C1 segment of cervical spinal cord (tissue), 14 donors: ENCODE data around the gene IRF3.

Source experiments
- DNase-seq, 14 donors: peaks; one replicate each; lab custom pipeline; 2025; lab: John Stamatoyannopoulos, UW

The IRF3 gene

DNA sequence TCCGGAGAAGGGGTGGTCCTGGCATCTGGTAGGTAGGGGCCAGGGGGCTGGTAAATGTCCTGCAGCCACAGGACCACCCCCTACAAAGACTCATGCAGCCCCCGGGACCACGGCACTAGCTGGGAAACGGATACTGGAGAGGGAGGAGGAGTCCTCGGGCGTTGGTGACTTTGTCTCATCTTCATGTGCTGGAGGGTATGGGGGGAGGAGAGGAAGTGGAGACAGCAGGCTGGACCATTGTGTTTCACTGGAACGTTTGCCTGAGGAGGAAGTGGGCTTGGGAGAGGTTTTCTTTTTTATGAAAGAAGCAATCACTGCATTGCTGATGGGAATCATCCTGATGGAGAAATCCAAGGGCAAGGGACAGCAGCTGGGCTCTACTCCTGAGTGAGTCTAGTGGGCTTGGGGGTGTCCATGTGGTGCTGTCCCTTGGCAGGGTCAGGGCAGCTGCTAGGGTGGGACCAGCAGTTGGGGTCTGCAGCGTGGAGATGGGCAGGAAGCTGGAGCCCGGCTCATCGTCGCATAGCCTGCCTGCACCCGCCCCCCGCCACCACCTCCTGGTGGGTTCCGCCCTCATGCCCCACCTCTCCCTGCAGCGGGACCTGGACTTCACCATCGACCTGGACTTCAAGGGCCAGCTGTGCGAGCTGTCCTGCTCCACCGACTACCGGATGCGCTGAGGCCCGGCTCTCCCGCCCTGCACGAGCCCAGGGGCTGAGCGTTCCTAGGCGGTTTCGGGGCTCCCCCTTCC is 22.1 kb upstream of the IRF3 start:
- no peak for DNase-seq

DNA sequence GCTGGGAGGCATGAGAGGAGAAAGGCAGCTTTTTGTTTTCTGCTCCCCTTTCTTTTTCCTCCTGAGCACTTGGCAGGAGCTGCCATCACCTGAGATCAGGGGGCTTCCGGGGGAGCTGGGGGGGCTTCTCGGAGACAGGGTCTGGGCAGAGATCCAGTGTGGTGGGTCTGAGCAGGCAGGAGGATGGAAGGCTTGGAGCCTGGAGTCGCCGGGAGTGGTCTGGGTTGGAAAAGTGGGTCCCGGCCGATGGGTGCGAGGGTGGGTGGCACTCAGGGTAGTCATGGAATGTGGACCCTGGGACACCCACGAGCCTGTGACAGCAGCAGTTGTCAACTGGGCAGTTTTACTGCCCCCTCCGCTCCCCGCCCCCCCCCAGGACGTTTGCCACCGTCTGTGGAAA is 21.5 kb upstream of the IRF3 start:
- no peak for DNase-seq

DNA sequence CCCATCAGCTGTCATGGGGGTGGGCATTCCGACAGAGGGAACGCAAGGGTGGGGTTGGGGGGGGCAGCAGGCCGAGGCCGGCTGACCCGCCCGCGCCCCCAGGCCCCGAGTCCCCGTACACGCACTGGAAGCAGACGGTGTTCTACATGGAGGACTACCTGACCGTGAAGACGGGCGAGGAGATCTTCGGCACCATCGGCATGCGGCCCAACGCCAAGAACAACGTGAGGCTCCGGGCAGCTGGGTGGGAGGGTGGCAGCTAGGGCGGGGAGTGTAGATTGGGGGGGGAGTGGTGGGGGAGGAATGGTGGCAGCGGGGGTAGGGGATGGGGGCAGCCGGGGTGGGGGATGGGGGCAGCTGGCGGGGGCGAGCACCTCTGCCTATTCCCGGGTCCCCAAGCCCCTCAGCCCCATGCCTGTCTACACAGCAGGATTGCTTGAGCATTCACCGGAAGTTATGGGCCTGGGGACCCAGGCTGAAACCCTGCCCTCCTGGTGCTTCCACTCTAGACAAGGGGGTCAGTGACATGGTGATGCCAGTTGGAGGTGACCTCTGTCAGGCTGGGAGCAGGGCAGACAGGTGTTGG is 20.9 kb upstream of the IRF3 start:
- DNase-seq: no peak

DNA sequence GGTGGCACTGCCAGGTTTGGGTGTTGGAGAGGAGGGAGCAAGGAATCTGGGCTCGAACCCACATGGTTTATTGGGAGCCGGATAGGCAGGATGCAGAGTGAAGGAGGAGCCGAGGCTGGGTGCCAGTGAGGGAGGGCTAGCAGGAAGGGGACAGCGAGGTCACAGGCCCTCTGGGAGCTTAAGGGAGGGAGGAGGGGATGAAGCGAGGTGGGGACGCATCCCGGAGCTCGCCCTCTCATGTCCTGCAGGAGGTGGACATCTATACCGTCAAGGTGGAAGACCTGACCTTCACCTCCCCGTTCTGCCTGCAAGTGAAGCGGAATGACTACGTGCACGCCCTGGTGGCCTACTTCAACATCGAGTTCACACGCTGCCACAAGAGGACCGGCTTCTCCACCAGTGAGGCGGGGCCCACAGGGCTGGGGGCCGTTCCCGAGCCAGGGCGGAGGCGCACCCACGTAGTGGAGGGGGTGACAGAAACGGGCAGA is 20.2 kb upstream of the IRF3 start:
- DNase-seq: no peak

DNA sequence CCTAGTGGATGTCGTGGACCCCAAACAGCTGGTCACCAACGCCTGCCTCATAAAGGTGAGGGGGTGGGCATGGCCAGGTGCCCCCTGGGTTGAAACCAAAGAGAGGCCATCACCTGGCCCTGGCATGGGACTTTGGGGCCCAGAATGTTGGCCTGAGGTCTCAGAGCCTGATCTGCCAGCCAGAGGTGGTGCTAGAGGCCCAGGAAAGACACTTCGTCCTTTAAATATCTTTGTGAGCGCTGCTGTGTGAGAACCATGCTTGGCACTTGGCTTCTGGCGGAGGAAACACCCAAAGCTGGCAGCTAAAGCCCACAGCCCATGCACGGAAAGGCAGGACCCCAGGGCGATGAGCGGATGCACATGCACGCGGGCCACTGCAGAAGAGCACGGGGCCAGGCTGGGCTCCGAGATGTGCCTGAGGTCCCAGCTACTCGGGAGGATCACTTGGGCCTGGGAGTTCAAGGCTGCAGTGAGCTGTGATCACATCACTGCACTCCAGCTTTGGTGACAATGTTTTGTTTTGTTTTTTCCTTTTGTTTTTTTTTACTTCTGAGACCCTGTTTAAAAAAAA is 19.4 kb upstream of the IRF3 start:
- DNase-seq: no peak

DNA sequence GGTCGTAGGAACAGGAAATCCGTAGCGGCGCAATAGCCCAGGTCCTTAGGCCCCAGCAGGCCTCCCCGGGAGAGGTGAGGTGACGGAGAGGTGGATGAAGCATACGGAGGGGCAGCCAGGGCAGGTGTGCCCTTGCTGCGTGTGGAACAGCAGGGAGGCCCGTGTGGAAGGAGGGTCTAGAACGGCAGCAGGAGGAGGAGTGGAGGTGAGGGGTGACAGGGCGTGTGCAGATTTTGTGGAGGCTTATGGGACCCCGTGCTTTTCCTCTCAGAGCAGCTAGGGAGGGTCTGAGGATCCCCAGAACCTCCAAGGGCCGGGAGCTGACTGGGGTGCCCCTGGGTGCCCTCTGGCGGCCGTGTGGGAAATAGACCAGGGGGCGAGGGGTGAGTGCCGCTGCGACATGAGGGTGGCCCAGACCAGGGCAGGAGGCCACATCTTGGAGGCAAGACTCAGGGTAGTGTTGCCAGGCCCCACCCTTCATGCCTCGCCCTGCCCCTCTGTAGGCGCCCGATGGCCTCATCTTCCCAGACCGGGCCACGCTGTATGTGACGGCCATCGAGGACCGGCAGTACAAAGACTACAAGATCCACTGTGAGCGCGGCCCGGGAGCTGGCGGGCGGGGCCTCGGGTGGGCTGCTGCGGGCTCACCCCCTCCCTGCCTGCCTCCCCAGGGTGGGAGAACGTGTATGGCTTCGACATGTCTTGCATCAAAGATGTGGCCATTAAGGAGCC is 18.8 kb upstream of the IRF3 start:
- no peak for DNase-seq

DNA sequence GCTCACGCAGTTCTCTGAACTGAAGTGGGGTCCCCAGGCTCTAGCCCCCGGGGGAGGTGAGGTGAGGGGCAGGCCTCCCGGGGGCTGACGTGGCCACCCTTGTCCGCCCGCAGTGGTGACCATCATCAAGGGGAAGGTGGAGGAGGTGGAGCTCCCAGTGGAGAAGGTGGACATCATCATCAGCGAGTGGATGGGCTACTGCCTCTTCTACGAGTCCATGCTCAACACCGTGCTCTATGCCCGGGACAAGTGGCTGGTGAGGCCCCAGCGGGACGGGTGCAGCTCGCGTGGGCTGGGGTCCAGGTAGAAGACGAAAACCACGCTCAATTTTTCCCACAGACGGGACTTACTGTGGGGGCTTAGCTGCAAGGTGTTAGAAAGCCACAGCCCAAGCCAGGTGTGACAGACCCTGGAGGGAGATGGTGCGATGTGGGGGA is 18.2 kb upstream of the IRF3 start:
- DNase-seq: no peak

DNA sequence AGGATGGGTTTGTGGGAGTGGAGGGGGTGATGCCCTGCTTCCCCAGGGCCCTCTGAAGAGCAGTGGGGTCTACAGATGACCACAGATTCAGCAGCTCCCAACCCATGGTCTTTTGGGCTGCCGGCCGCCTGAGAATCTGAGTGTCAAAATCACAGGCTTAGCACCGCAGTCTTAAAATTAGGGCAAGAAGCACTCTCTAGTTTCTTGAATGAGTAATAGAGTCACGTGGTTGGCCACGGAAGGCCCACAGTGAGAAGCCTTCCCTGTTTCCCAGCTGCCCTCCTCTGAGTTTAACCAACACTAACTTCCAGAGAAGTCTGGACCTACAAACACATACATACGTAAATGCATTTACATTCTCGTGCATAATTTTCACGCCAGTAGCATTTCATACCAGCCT is 16.6 kb upstream of the IRF3 start:
- no peak for DNase-seq

DNA sequence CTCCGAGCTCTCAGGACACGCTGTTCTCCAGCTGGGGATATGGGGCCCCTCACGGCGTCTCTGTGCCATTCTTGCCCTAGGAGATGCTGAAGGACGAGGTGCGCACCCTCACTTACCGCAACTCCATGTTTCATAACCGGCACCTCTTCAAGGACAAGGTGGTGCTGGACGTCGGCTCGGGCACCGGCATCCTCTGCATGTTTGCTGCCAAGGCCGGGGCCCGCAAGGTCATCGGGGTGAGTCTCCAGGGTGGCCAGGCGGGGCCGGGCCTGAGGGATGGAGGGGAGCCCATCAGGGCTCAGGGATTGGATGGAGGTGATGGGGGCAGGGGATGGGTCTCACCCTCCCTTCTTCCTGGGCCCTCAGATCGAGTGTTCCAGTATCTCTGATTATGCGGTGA is 16.2 kb upstream of the IRF3 start:
- no peak for DNase-seq

DNA sequence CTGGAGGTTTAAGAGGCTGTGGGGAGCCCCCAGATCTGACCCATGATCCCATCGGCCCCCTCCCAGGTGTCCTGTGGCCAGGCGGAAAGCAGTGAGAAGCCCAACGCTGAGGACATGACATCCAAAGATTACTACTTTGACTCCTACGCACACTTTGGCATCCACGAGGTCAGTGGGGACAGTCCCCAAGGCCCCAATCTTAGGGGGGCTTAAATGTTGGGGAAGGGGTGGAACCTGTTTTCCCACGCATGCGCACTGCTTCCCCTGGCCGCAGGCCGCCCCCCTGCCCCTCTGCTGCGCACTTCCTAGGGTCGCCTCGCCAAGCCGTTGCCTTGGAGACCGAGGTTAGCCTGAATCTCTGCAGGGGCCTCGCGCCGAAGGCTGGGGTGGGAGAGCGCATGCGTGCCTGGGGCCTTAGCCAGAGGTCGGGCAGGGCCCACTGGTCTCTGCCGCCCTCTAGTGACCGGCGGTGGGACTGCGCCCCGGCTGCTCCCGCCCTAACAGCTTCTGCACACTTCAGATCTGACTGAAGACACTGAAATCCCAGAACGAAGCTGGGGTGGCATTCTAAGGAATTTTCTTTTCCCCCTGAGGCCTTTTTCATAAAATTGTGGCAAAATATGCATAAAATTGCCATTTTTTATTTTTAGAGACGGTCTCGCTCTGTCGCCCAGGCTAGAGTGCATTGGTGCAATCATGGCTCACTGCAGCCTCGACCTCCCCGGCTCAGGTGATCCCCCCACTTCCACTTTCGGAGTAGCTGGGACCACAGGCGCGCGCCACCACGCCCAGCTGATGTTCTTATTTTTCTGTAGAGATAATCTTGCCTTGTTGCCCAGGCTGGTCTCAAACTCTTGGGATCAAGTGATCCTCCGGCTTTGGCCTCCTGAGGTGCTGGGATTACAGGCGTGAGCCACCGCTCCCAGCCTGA is 15.0 kb upstream of the IRF3 start:
- peak in 13 of 14 donors; percentile 27 to 88 (median 76) for DNase-seq

DNA sequence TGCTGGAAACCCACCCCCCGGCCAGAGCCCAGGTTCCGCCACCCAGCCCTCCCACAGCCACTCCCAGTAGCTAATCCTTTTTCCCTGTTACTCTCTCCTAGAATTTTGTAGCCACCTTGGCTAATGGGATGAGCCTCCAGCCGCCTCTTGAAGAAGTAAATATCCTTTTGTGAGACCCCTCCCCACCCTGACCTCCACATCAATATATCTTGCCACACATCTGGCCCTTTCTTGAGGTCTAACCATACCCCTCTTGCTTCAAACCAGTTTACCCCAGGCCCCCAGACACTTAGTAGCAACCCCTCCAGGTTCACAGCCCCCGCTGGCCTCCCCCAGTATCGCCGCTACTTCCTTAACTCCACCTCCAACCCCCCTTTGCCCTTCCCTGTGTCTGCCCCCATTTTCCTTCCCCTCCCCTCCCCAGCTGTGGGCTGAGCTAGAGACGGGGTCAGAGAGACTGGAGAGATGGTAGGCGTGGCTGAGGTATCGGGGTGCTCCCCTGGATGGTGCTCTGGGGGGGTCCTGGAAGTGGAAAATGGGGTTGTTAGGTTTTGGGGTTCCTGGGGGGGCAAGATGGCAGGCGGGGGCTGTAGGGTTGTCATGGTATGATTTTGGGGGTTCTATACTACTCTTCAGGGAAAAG is 14.2 kb upstream of the IRF3 start:
- no peak for DNase-seq

DNA sequence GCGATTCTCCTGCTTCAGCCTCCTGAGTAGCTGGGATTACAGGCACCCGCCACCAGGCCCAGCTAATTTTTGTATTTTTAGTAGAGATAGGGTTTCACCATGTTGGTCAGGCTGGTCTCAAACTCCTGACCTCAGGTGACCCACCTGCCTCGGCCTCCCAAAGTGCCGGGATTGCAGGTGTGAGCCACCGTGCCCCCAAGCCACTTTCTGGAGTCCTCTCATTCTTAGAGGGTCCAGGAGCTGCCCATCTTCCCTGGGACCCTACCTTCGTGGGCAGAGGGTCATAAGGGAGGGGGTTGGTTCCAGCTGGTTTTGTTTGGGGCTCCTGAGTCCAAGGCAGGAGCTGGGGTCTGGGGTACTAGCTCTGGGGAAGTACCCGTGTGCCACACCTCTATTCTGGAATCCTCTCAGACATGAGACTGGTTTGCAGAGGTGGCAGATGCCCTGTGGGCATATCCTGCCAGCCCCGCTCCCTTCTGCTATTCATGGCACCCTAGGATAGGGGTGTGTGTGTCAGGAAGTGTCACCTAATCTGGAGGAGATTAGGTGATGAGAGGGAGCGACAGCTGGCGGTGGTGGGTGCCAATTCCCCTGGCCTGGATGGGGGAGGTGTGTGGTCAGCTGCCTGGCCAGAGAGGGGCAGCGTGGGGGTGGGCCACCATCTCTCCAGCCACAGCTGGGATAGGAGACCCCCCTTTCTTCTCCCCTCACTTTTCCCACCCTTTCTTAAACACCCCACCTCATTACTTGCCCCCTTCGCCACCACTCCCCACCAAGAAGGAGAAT is 13.5 kb upstream of the IRF3 start:
- DNase-seq: no peak

DNA sequence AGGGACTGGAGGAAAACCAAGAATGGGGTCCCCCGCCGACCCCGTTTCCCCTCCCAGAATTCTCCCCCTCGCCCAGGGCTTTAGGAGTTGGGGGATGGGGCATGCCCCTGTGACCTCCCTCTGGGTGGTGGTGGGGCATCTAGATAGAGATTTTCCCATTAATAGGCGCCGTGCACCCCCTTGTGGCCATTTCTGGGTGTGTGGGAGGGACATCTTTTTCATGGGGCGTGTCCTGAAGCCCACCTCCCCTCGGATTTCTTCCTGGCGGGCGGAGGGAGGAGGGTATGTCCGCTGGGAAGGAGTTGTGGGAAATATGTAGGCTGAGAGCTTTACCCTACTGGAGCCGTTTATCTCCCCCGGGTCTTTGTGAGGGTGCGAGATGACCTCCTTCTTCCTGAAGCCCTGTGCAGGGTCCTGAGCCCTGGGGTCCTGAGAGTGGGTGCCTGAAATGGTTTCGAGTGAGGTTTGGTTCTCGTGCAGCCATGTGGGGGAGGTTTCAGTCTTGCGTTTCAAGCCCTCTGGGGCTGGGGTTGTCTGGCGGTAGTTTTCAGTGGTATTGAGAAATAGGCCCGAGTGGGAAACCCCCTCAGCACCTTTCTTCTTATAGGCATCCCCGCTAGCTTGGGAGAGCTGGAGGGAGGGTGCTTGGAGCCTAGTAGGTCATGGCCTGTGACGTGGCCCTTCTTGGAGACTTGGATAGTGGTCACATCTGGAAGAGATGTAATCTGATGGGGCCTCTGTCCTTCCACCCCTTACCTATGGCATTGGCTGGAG is 12.4 kb upstream of the IRF3 start:
- peak in 10 of 14 donors; percentile 19 to 63 (median 38) for DNase-seq

DNA sequence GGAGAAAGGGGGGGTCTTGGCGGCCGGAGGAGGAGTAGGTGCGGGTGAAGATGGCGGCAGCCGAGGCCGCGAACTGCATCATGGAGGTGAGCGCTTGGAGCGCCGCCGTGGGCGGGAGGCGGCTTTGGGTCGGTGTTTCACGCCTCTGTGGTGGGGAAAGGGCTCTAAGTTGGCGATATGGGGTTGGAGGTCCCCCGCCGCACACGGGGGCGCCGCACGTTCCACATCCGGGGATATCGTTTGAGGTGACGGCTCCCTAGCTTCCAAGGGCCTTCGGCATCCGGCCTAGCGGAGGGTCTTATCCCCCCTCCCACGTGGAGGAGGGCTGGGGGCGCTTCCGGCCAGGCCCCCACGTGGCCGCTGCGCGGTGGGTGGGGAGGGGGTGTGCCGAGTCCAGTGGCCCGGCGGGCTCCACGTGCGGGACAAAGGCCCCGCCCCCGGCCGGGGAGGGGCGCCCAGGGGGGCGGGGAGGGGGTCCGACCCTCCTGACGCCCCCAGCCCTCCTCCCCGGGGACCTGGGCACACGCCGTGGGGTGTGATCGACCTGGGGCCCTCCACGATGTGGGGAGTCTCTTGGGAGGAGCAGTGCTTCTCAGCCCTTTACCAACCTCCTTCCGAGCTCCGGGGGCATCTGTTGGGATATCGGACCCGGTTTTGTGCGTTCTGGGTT is 11.7 kb upstream of the IRF3 start, which contains the start of gene PRMT1:
TSS of gene PRMT1 (plus strand) at position 41 of the 670 bp plus-strand sequence. CDS start at position 51, 10 bp downstream.
- peak in 5 of 14 donors; percentile 29 to 74 (median 68) for DNase-seq

DNA sequence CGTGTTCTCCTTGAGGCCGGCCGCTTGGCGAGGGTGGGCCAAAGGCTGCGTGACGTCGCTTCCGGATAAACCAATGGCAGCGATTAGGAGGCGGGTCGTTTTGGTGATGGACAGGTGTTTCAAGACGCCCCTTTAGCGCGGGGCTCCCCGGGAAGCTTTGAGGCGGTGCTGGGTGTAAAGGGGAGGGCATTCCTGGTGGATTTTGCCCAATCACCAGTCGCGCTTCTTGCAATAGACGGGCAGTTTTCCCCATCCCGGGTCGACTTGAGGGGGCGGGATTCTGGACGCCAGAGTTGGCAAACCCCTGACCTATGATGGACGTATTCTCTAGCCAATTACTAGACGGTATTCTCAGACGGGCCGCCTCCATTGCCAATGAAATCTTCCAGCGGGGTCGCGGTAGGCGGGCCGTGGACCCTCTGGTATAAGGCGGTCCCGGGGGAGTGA is 11.2 kb upstream of the IRF3 start:
- peak; percentile 94 to 100 (median 100) for DNase-seq

DNA sequence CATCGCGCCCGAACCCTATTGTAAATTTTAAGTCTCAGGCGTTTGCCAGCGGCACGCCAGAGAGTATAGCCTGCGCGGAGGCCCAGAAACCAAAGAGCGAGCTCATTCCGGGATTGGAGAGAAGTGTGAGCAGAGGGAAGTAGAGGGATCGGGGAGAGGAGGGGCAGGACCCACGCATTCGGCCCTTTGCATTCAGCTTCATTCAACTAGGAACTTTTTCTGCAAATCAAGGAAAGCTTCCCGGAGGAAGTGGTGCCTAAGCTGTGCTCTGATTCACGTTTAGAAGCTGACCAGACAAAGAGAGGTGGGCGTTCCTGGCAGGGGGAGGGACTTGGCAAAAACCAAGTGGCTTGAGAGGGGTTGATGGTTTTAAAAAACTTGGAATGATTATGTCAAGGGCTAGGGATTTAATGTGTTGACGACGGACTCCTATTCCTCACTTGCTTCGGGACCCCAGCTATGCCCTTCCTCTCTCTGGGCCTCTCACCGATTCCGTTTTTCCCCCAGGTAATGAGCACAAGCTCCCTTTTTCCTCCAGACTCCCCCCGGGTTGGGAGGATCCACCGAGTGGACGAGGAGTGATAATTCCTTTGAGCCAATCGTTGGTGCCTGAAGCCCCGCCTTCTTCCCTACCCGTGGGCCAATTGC is 10.6 kb upstream of the IRF3 start:
- DNase-seq: peak in 4 of 14 donors; percentile 62 to 93 (median 90)

DNA sequence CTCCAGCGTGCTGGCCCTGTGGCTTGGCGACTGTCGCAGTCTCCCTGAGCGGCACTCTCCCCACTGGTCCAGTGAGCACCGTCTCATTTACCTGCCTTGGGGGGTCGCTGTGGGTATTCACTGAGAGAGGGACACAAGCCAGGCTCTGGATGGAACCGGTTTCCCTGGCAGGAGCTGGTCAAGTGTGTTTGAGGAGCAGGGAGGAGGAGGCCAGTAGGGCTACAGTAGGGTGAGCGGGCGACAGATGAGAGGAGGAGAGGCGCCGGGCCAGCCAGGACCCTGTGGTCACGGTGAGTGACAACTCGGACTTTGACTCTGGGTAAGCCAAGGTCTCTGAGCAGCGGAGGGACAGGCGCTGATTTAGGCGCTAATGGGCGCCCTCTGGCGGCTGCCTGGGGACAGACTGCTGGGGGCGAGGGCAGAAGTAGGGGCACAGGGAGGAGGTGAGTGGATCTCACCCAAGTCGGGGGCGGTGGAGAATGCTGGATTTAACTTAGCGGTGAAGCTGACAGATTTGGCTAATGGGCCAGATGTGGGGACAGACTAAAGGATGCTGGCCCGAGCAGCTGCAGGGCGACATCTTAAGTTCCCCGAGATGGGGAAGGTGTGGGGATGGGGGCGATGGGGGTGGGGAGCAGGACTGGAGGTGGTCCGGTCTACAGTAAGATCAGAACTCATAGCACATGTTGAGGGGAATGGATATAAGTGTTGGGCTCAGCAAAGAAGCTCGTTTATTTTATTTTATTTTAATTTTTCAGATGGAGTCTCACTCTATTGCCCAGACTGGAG is 6.7 kb upstream of the IRF3 start:
- peak in 13 of 14 donors; percentile 22 to 71 (median 53) for DNase-seq
